Loucy (cell line): ENCODE results near the gene RAD51B.

Experiments
- H2AFZ ChIP-seq: fragments of 200-600 bp; sonication (generic); 2 replicates; pipeline ENCODE4 v1.6.0; 2016; ENCODE audit warnings: antibody characterized with exemption, mild to moderate bottlenecking, low read length, moderate library complexity
- H3F3A ChIP-seq: fragments of 200-600 bp; 2 replicates; pipeline ENCODE4 v1.6.0; 2016; ENCODE audit warnings: antibody characterized with exemption, low read depth, mild to moderate bottlenecking
- H3K27me3 ChIP-seq: fragments of 200-600 bp; sonication (generic); 2 replicates; pipeline ENCODE4 v1.6.1; 2014; ENCODE audit warnings: low read length, mild to moderate bottlenecking; ENCODE audit not compliant: insufficient read depth, poor library complexity, severe bottlenecking
- H3K36me3 ChIP-seq: fragments of 200-600 bp; sonication (generic); 2 replicates; pipeline ENCODE4 v1.6.1; 2016; ENCODE audit warnings: low read length; ENCODE audit not compliant: insufficient read depth
- H3K4me1 ChIP-seq: fragments of 200-600 bp; sonication (generic); 2 replicates; pipeline ENCODE4 v1.5.1; 2014; ENCODE audit warnings: low read length, mild to moderate bottlenecking; ENCODE audit not compliant: insufficient read depth, poor library complexity, severe bottlenecking
- H3K4me2 ChIP-seq: fragments of 200-600 bp; sonication (generic); 2 replicates; pipeline ENCODE4 v1.6.0; 2014; ENCODE audit warnings: antibody characterized with exemption, low read length, low read depth, mild to moderate bottlenecking; ENCODE audit not compliant: poor library complexity, severe bottlenecking
- H3K4me3 ChIP-seq: fragments of 200-600 bp; sonication (generic); 2 replicates; pipeline ENCODE4 v1.5.1; 2014; ENCODE audit warnings: low read length, mild to moderate bottlenecking, mixed read lengths; ENCODE audit not compliant: poor library complexity, severe bottlenecking
- H3K79me2 ChIP-seq: fragments of 200-600 bp; sonication (generic); 2 replicates; pipeline ENCODE4 v1.6.1; 2014; ENCODE audit warnings: low read length; ENCODE audit not compliant: insufficient read depth
- H3K9ac ChIP-seq: fragments of 200-600 bp; sonication (generic); 2 replicates; pipeline ENCODE4 v1.6.0; 2014; ENCODE audit warnings: mild to moderate bottlenecking, low read depth, low read length, moderate library complexity; ENCODE audit not compliant: poor library complexity, severe bottlenecking
- H3K9me2 ChIP-seq: fragments of 200-600 bp; sonication (generic); replicated peaks from 2 replicates; pipeline ENCODE4 v1.6.1; 2016; ENCODE audit warnings: low read depth, low read length, mixed read lengths
- H3K9me3 ChIP-seq: fragments of 200-600 bp; sonication (generic); 2 replicates; pipeline ENCODE4 v1.6.1; 2014; ENCODE audit warnings: mild to moderate bottlenecking, antibody characterized with exemption, low read length, low read depth; ENCODE audit not compliant: insufficient read depth
- H4K20me1 ChIP-seq: fragments of 200-600 bp; sonication (generic); 2 replicates; pipeline ENCODE4 v1.6.0; 2014; ENCODE audit warnings: antibody characterized with exemption, low read length, mild to moderate bottlenecking; ENCODE audit not compliant: insufficient read depth, poor library complexity, severe bottlenecking
- EZH2phosphoT487 ChIP-seq: fragments of 200-600 bp; IDR thresholded peaks from 2 replicates; pipeline ENCODE4 v1.6.1; 2018; ENCODE audit warnings: antibody characterized with exemption, mild to moderate bottlenecking, moderate library complexity, borderline replicate concordance
- TF ChIP-seq, protein P1 (sequence below): fragments of 200-600 bp; sonication (generic); conservative IDR thresholded peaks from 2 replicates; pipeline ENCODE4 v1.5.1; 2014; ENCODE audit warnings: mild to moderate bottlenecking, antibody characterized with exemption, low read length

The RAD51B gene

DNA sequence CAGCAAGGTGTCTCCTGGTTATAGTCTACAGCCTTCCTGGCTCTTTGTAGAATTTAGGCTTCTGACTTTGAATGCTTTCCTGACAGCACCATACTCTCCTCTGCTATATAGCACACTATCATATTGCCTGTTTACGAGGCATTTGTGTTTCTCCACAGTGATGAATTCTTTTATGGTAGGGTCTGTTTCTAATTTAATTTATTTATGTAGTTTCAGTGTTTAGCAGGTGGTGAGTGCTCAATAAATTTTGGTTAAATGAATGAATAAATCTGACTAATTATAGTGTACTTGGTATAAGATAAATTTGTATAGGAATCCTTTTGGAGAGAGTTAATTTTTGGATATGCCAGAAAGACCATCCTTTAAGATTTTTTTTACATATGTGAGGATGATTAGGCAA, 115.3 kb downstream of the RAD51B start:
- Histone ChIP-seq H3K9me3 (no peaks in the 10 kb centered on the region), H3F3A (no peaks in the 10 kb centered on the region), H2AFZ (no peak overlapping the region), H3K79me2 (no peaks in the 10 kb centered on the region), H3K4me3 (no peak overlapping the region), H3K9me2 (no peaks in the 10 kb centered on the region), H3K36me3 (no peaks in the 10 kb centered on the region), H3K4me2 (no peak overlapping the region), H3K9ac (peak overlapping the region; percentile 45), H3K27me3 (no peaks in the 10 kb centered on the region), H4K20me1 (no peaks in the 10 kb centered on the region), H3K4me1 (peaks cover 23% of the 10 kb centered on the region)
- TF ChIP-seq, protein P1, sequence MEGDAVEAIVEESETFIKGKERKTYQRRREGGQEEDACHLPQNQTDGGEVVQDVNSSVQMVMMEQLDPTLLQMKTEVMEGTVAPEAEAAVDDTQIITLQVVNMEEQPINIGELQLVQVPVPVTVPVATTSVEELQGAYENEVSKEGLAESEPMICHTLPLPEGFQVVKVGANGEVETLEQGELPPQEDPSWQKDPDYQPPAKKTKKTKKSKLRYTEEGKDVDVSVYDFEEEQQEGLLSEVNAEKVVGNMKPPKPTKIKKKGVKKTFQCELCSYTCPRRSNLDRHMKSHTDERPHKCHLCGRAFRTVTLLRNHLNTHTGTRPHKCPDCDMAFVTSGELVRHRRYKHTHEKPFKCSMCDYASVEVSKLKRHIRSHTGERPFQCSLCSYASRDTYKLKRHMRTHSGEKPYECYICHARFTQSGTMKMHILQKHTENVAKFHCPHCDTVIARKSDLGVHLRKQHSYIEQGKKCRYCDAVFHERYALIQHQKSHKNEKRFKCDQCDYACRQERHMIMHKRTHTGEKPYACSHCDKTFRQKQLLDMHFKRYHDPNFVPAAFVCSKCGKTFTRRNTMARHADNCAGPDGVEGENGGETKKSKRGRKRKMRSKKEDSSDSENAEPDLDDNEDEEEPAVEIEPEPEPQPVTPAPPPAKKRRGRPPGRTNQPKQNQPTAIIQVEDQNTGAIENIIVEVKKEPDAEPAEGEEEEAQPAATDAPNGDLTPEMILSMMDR = no peak
- no peak for TF ChIP-seq EZH2phosphoT487

DNA sequence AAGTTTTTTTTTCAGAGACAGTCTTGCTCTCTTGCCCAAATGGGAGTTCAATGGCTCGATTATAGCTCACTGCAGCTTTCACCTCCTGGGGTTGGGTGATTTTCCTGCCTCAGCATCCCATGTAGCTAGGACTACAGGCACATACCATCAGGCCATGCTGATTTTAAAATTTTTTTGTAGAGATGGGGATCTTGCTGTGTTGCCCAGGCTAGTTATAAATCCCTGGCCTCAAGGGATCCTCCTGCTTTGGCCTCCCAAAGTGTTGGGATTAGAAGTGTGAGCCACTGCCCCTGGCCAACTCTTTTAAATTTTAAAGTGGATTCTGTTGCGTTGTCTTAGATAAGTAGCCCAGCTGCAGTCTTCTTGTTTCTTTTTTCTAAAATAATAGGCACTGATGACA, 115.8 kb downstream of the RAD51B start:
- Histone ChIP-seq H3K9ac (no peak overlapping the region), H3K4me1 (peaks cover 23% of the 10 kb centered on the region), H3K4me2 (no peak overlapping the region), H3K79me2 (no peaks in the 10 kb centered on the region), H3K4me3 (no peak overlapping the region), H3K9me3 (no peaks in the 10 kb centered on the region), H2AFZ (no peak overlapping the region), H3K27me3 (no peaks in the 10 kb centered on the region), H3F3A (no peaks in the 10 kb centered on the region), H4K20me1 (no peaks in the 10 kb centered on the region), H3K36me3 (no peaks in the 10 kb centered on the region), H3K9me2 (no peaks in the 10 kb centered on the region)
- TF ChIP-seq, protein P1 = no peak
- TF ChIP-seq EZH2phosphoT487 = no peak

DNA sequence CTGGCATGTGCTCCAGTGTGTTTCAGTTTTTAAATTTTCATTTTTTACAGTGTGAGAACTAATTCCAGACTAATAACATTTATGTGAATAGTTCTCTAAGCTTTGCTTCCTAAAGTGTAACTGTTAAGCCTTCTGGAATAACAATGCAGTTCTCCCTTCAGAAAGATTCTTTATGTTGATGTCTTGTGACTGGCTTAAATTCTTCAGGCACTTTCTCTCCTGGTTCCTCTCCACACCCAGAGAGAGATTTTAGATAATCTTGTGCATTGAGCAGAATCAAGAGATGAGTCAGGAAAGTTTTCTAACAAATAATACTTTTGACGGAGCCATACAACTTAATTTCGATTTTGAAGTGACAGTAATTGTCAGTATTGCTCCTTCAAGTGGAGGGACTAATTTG, 118.5 kb downstream of the RAD51B start:
- Histone ChIP-seq H3K27me3 (no peaks in the 10 kb centered on the region), H3K36me3 (no peaks in the 10 kb centered on the region), H4K20me1 (no peaks in the 10 kb centered on the region), H3K4me3 (no peak overlapping the region), H3K4me1 (peaks cover 20% of the 10 kb centered on the region), H3K9ac (no peak overlapping the region), H3K4me2 (no peak overlapping the region), H2AFZ (no peak overlapping the region), H3K9me3 (no peaks in the 10 kb centered on the region), H3K9me2 (no peaks in the 10 kb centered on the region), H3K79me2 (no peaks in the 10 kb centered on the region), H3F3A (no peaks in the 10 kb centered on the region)
- TF ChIP-seq, protein P1 = no peak
